ENCODE measurements around the gene GAREM1.
"Not testable (repeated sequence)": the region's sequence is repeated elsewhere in the genome, so short reads cannot be mapped to it uniquely, and the experiment has no call there.

GAREM1 gene

DNA sequence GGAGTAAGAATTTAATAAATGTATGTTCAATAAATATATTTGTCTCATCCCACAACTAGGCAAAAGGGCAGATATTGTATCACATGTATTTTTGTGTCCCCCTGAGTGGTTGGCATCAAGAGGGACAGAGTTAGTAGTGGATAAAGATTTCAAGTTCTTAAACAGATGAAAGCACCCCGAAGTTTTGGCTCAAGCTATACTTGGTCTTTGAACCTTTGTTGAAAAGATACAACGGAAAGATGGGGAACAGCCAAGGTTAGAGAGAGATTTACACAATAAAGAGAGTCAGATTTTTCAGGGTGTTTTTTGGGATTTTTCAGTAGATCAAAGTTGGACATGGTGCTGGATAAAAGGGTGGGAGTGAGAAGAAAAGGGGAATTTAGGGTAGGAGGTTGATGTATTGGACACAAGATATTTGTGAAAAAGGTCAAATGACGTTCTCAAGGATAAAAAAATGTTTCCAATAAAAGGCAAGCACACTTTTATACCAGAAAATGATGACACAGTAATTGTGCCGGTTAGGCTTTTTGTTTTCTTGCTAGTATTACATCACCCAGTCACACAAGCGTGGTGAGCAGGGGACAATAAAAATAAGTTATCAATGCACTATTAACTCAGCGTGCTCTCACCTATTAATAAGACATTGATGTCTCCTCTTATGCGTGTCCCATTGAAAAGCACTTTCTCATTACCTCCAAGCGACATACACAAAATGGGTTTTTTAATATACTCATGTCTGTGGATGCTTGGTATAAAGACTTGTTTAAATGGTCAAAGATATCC, 221.3 kb downstream of the GAREM1 start:
- no peak for DNase-seq

- no peak for DNase-seq
Observed at GRCh38 chr18:32244881-32245280, 225.8 kb downstream of the GAREM1 start.

- no peak for DNase-seq
Observed at GRCh38 chr18:32243358-32243757, 227.3 kb downstream of the GAREM1 start.

DNA sequence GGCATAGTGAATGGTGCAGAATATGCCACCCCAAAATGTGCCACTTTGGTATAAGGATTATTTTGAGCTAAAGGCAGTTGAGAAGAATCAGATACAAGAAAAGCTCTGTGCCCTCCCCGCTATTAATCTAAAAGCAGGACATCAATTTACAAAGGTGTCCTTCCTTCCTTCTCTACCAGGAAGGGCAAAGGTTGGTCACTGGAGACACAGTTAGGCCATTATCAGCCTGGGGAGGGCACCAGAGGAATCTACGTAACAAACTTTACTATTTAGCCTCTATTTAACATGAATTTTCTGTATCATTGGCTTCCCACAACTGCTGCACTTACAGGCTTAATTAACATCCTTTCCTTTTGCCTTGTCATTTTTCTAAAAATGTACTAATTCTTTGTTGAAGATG, 228.3 kb downstream of the GAREM1 start:
- no peak for DNase-seq

DNA sequence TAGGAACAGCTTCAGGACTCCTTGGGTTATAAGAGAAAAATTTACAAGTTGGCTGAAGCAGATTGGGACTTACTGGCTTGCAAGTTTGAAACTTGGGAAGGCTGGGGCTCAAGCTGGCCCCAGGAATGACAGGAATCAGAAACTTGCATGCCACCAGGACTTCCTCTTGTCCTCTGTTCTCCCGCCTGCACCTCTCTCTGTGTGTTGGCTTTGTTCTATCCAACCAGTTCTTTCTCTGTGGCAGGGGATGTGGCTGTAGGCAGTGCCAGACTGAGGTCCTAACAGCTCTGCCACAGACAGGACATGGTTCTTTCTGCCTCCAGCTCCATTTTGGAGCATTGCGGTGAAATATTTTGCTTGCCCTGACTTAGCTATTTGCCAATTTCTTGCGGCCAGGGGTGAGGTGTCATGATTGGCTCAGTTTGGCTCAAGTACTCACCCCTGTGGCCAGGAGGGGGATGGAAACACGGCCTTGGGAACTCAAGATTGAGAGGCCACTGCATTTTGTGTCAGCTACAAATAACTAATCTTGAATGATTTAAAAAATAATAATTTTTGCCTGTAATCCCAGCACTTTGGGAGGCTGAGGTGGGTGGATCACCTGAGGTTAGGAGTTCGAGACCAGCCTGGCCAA, 231.9 kb downstream of the GAREM1 start:
- DNase-seq, result no peak

- DNase-seq, result no peak
Observed at GRCh38 chr18:32237049-32237448, 233.6 kb downstream of the GAREM1 start.

DNA sequence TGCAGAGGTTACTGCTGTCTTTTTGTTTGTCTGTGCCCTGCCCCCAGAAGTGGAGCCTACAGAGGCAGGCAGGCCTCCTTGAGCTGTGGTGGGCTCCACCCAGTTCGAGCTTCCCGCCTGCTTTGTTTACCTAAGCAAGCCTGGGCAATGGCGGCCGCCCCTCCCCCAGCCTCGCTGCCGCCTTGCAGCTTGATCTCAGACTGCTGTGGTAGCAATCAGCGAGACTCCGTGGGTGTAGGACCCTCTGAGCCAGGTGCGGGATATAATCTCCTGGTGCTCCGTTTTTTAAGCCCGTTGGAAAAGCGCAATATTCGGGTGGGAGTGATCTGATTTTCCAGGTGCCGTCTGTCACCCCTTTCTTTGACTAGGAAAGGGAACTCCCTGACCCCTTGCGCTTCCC, 237.3 kb downstream of the GAREM1 start:
- not testable (repeated sequence) for DNase-seq

GRCh38 chr18:32219431-32220018, 251.2 kb downstream of the GAREM1 start:
- no peak for DNase-seq

DNA sequence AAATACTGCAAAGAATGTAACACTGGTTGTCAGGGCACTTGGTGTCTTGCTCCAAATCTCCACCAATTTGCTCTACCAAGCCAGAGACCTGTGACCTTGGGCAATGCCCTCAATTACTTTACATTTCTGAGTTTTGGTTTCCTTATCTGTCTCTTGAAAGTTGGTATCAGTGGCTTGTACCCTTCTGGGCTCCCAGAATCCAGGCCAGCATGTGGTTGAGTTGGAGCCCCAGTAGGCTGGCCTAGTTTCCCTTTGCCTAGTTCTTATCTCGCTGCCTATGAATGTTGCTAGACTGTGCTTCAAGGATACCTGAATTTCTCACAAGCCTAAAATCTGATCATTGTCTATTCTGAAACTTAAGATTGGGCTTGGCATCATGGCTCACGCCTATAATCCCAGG, 254.3 kb downstream of the GAREM1 start:
- DNase-seq, result no peak

GRCh38 chr18:32213693-32214092, 257.0 kb downstream of the GAREM1 start:
- DNase-seq, result peak in 1 of 2 experiments; percentile 1
